NCI-H1105 (cell line): Measurements from ENCODE around the gene SLC34A1.
A peak's percentile ranks its signal among the peaks of the same experiment; 100 is the strongest.
"Not testable (repeated sequence)": the region's sequence is repeated elsewhere in the genome, so short reads cannot be mapped to it uniquely, and the experiment has no call there.

Source experiments
- DNase-seq: peaks from one replicate; lab custom pipeline; 2025; lab: John Stamatoyannopoulos, UW

Gene SLC34A1

DNA sequence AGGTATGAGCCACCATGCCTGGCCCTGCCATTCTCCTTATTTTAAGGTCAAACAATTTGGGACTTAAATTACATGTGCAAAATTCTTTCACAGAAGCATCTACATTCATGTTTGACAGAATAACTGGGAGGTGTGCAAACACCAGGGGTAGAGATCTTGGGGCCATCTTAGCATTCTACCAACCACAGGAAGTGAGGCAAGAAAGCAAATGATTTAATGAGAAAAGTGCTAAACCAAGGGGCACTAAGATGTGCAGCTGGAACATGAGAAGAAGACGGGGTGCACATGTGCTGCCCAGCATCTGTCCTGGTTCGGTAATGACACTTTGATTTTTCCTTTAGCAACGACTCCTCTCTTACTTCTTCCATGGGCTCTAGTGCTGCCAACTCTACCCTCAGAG is 26.3 kb downstream of the SLC34A1 start:
- DNase-seq, result no peak

DNA sequence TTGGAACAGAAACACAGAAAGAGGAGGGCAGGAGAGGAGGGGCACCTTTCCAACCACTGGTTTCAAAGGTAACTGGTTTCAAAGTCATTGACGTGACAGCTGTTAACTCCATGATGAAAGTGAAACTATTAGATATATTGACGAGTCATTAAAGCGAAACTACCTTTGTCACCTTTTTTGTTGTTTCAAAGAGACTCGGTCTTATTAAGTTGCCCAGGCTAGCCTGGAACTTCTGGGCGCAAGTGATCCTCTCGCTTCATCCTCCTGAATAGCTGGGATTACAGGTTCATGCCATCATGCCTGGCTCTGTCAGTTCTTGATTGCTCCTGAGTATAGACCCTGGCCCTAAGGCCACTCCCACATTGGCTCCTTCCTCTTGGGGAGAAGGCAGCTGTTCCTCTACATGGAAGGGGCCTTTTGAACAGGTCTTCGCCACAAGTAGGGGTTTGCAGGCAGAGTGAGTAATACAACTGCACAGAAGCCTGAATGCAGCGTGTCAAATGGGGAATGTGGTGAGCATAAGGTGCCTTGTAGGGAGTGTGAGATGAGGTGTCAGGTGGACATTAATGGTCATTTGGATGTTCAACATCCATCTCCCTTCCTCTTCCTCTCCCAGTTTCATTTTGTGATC is 28.5 kb downstream of the SLC34A1 start:
- DNase-seq, result no peak

DNA sequence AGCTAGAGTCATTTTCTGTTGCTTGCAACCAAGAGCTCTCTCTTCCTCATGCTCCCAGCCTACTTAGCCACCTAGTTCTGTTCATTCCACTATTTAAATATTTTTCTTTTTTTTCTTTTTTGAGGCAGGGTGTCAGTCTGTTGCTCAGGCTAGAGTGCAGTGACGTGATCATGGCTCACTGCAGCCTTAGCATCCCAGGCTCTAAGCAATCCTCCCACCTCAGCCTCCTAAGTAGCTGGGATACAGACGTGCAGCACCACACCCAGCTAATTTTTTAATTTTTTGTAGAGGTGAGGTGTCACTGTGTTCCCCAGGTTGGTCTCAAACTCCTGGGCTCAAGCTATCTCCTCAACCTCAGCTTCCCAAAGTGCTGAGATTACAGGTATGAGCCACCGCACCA is 30.2 kb downstream of the SLC34A1 start:
- no peak for DNase-seq

DNA sequence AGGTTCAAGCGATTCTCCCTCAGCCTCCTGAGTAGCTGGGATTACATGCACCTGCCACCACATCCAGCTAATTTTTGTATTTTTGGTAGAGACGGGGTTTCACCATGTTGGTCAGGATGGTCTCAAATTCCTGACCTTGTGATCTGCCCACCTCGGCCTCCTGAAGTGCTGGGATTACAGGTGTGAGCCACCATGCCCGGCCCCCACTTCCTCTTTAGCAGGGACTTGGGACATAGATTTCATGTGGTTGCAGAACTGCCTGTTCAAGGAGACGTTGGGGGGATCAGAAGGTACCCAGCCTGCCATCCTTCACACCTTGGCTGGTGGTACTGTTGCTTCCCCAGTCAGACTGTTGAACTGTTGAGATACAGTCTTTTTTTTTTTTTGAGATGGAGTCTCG is 32.8 kb downstream of the SLC34A1 start:
- DNase-seq, result not testable (repeated sequence)

DNA sequence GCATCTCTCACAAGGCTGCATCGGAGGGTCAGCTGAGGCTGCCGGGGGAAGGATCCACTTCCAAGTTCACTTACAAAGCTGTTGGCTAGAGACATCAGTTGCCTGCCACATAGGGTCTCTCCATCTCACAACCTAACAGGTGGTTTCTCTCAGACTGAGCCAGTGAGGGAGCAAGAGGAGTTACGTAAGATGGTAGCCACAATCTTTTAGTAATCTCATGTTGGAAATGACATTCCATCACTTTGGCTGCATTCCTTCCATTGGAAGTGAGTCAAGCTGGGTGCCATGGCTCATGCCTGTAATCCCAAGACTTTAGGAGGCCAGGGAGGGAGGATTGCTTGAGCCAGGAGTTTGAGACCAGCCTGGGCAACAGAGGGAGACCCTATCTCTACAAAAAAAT is 34.8 kb downstream of the SLC34A1 start:
- DNase-seq, result no peak

DNA sequence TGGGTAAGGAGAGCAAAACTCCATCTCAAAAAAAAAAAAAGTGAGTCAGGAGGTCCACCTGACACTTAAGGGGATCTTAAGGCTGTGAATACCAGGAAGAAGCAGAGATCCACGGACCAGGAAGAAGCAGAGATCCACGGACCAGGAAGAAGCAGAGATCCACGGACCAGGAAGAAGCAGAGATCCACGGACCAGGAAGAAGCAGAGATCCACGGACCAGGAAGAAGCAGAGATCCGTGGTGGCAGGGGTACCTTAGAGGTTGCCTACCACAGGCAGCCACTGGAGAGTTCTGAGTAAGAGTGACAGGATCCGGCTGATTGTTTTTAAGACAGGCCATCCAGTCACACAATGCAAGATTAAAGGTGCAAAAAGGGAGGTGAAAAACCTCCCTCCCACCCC is 36.2 kb downstream of the SLC34A1 start:
- DNase-seq, result not testable (repeated sequence)

DNA sequence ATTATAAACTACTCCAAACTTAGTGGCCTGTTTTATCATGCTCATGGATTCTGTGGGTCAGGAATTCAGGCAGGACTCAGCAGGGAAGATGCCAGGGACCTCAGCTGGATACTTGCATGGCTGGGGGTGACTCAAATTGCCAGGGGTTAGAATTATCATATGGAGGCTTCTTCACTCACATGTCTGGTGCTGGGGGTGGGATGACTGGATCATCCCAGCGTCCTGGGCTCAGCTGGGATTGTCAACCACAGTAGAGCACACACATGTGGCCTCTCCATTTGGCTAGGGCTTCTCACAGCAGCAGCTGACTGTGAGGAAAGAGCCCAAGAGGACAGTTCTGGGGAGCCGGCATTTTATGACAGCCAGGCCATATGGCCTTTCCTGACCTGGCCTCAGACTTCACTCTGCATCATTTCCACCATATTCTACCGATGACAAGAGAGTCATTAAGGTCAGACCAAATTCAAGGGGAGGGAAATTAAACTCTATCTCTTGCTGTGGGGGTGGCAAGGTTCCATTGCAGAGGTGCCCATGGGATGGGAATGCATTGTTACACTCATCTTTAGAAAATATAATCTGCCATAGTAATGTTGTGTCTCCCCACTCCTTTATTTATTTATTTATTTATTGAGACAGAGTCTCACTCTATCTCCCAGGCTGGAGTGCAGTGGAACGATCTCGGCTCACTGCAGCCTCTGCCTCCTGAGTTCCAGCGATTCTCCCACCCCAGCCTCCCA is 37.0 kb downstream of the SLC34A1 start:
- no peak for DNase-seq

DNA sequence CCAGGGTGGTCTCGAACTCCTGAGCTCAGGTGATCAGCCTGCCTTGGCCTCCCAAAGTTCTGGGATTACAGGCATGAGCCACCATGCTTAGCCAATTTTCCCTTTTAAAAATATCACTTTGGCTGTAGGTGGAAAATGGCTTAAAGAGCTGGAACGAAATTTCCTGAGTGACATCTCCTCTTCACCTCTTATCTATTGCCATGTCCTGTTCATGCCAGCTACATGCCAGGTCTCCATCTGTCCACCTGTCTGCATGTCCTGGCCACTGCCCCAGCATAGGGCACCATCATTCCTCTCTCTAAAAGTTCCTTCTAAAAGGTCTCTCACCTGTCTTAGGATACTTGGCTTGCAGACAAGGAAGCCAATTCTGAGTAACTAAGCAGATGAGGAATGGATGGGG is 39.4 kb downstream of the SLC34A1 start:
- no peak for DNase-seq

DNA sequence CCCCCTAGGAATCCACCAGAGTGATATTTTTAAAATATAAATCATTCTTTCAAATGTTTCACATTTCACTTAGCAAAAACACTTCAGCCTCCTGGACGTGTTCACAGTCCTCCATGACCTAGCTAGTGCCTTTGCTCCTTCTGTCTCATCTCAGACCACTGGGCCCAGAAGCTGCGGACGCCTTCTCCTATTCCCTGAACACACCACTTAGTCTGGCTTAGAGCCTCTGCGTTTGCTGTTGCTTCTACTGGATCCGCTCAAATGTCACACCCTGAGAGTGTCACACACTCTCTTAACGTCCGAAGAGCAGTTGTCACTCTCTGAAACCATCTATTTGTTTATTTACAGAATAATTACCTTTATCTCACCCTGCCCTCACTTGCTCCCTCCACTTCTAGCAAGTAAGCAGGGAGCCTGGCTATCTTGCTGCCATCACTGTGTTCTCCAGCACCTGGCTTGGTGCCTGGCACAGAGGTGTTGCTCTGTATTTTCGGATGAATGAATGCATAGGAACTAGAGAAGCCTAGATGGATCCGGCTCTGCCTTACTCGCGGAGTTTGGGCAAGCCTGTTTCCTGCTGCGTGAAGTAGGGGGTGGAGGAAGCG is 41.1 kb downstream of the SLC34A1 start:
- no peak for DNase-seq

DNA sequence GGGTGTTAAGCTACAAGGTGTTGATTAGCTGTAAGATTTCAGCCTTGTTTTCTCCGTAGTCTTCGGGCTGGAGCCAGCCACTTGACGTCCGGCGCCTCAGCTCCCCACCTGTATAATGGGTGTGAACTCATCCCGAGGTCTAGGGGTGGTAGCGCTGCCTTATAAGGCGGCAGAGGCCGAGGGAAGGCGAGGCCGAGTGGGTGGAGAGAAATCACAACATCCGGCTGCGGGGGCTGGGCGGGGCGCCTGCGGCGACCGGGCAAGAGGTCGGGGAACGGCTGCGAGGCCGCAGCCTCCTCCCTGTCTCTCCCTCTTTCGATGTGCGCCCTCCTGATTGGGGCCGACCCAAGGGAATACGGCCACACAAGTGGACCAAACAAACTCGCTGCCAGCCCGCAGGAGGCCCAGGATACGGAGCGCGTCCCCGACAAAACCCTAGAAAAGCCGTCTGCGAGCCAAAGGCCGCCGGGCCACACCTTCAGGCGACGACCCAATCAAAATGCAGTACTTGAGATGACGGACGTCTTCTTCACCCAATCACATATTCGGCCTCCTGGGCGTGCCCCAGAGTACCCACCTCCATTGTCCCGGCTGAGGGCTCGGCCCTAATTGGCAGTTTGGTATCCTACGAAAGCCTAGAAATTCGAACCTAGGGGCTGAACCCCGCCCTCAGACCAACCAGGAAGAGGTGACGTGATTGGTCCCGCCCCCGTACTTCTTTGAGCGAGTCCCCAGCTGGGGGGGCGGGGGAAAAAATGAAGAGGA is 41.7 kb downstream of the SLC34A1 start:
- DNase-seq, result peak; percentile 98

DNA sequence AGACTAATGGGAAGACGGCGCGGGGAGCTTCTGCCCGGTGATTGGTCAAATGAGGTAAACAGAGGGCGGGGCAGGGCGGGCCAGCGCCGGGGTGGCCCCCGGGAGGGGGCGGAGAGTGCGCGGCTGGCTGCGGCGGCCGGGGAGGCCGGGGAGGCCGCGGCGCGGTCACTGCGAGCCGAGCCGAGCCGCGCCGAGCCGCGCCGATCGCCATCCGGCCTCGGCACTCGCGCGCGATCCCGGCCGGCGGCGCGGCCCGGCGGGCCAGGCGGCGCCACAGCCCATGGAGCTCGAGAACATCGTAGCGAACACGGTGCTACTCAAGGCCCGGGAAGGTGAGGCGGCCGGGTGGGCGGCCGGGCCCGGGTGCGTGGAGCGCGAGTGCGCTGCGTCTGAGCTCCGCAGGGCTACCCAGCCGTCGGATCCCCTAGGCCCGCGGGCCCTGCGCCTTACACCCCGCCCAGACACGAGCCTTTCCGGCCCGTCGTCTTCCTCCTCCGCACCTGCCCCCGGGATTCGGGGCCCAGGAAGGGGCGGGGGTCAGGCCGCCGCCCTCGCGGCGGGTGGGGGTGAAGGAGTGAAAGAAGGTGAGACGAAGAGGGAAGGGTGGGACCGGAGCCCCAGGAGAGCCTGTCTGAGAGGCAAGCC is 42.5 kb downstream of the SLC34A1 start, which contains the start of gene GRK6:
Gene GRK6 (plus strand): TSS at position 111 of the 645 bp plus-strand sequence. CDS start 170 bp downstream, at position 281.
- no peak for DNase-seq

DNA sequence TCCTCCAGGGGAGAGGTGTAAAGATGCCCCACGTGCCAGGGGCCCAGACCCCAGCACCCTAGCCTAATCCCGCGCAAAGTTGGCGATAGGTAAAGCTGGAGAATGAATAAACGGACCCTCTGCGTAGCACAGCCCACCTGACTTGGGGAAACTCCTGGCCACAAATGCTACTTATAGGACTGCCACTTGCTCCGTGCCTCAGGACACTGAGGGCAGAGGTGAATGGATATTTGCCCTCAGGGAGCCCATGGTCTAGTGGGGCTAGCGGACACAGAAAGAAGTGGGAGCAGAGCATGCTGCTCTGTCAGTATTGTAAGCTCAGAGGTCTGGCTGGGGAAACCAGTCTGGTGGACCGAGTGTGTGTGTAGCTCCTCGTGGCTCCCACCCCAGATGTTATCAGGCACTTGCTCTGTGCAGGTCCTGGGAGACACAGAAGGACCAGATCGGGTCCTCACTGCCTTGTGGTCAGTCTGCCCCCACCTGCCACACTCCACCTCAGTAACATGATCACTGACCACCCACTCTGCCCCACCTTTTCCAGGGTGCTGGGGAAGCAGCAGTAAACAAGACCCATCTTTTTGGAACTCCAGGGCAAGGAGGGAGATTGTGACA is 43.1 kb downstream of the SLC34A1 start:
- no peak for DNase-seq

DNA sequence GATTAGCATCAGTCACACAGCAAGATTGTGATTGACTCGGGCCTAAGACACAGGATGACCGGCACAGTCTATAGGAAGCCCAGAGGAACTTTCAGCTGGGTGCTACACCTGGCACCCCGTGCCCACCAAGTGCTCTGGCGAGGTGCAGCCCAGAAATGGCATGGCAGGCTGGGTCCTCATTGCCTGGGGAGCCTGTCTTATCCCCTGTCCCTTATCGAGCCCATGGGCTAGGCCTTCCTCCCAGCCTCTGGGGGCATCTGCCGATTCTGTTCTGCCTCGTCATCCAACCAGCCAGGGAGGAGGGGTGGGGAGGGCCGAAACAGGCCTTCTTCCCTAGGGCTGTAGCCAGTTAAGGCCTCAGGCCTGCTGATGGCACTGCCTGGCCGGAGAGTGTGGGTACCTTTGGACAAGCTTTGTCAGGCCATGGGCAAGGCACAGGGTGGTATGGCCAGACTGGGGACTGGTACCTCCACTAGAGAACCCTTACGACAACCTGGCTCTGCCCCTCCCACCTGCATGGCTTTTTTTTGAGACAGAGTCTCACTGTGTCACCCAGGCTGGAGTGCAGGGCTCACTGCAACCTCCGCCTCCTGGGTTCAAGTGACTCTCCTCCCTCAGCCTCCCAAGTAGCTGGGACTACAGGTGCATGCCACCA is 43.8 kb downstream of the SLC34A1 start:
- DNase-seq, result no peak

DNA sequence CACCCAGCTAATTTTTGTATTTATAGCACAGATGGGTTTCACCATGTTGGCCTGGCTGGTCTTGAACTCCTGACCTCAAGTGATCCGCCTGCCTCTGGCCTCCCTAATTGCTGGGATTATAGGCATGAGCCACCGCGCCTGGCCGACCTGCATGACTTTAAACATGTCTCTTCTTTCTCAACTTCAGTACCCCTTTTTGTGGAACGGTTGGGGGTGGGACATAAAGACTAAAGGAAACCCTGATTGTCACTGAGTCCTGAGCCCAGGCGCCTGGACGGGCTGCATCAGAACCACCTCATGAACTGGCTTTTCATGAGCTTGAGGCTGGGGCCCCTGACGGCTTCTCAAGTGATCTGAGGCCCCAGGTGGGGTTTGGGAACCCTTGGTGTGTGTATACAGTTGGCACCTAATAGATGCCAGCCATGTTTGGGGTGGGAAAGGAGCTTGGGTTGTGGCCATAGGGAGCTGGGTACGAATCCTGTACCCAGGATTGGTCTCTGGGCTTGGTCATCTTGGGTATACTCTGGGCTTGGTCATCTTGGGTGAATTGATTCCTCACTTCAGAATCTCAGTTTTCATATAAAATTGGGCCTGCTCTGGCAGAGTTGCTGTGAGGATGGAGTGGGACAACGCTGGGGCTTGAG is 44.5 kb downstream of the SLC34A1 start:
- no peak for DNase-seq

DNA sequence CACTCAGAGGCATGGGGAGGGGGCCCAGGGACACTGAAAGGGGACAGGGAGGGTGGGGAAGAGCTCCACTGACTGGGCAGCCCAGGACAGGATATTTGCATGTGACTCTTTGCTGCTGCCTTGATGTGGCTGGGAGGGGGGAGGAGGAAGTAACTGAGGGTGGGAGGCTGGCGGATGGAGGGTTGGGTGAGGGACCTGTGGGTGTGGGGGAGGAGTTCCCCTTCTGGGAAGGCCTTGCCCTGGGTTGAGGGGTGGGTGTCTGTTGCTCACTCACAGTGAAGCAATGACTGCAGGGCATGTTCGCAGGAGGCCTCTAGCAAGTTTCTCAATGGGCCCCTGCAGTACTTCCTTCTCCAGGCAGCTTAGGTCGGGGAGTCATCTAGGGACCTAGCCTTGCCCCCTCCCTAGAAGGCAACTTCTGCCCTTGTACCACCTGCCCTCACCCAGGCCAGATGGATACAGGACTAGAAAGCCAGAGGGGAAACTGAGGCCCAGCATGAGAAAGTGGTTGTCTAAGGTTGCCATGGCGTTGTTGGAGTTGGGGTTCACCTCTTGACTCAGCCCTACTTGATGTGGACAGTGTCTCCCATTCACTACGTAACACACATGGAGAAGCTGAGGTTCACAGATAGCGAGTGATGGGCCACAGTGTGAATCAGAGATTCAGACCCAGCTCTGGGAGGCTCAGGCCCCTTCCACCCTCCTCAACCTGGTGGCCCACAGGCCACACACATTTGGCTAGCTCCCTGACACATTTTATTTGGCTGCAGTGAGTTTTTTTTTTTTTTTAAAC is 45.2 kb downstream of the SLC34A1 start:
- no peak for DNase-seq

DNA sequence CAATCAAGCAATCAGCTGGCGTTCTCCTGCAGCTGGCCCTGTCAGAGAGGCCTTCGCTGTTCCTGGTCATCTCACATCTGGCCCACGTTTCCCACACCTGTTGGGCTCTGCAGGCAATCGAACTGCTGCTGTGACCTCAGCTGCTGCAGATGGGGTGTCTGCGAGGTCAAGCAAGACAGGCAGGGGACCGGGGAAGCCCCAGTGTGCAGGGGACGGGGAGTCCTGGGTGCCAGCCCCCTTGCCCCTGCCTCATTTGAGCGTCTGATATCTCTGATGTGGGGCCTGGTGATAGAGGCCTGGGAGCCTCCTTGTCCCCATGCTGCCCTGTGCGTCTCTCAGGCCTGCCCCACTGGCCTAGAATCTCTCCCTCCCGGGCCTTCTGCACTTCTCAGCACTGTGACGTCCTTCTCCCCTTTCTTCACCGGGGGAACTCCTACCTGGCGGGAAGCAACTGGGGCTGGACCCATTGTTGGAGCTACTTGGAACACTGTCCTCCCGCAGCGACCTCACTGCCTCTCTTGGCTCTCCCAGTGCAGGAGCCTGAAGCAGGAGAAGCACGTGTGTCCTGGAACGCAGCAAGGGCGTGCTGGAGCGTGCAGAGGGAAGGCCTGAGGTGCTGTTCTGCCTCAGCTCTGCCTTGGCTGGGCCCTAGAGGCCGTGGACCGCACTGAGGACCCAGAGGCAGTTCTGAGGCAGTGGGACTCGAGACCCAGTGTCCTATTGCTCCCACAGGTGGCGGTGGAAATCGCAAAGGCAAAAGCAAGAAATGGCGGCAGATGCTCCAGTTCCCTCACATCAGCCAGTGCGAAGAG is 46.1 kb downstream of the SLC34A1 start:
- DNase-seq, result no peak

DNA sequence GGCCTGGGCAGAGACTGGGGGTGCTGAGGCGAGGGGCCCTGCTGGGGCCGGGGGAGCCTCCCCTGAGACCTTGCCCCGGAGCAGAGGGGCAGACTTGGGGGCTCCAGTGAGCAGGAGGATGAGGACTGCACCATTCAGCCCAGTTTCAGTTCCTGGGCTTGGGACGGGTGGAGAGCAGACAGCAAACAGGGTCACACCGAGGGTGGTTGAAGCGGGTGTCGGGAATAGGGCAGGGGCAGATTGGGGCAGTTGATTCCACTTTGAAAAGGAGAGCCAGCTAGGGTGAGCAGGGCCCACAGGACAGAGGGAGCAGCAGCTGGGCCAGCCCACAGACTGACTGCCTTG is 46.7 kb downstream of the SLC34A1 start:
- DNase-seq, result no peak

DNA sequence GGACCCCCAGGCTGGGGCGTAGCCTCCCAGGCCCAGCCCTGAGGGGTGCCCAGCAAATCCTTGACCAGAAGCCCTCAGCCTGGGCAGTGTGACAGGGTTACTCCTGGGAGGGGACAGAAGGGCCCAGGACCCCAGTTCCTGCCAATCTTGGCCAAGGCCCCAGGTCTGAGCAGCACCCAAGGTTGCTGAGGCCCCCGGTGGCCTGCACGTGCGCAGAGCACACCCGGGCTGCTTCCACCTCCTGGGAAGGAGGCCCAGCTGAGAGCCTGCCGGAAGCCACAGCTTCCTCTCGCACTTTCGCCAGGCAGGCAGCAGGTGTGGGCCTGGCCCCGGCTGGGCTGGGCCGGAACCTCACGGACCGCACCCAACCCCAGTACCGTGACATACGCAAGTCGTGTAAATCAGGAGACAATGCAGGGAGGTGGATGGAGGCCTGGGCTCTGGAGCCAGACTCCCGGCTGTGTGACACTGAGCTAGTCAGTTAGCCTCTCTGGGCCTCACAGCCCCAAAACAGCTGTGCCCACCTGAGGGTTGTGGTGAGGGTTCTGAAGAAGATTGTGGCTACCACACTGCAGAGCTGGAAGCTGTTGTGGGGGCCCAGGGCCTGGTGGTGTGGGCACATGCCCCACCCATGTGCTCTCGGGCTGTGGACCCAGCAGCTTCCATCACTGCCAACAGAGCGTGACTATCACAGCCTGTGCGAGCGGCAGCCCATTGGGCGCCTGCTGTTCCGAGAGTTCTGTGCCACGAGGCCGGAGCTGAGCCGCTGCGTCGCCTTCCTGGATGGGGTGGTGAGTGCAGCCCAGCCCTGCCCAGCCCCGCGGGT is 47.3 kb downstream of the SLC34A1 start:
- DNase-seq, result no peak
